GM19035 (cell line): ENCODE results near the gene DUS4L.
"Not testable (repeated sequence)": the region's sequence is repeated elsewhere in the genome, so short reads cannot be mapped to it uniquely, and the experiment has no call there.

Source experiments
- ATAC-seq: cut with Tn5 transposase; IDR thresholded peaks from one replicate; pipeline ENCODE4 v1.9.1; 2021; ENCODE audit not compliant: unreplicated experiment

Gene DUS4L, protein sequence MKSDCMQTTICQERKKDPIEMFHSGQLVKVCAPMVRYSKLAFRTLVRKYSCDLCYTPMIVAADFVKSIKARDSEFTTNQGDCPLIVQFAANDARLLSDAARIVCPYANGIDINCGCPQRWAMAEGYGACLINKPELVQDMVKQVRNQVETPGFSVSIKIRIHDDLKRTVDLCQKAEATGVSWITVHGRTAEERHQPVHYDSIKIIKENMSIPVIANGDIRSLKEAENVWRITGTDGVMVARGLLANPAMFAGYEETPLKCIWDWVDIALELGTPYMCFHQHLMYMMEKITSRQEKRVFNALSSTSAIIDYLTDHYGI

DNA sequence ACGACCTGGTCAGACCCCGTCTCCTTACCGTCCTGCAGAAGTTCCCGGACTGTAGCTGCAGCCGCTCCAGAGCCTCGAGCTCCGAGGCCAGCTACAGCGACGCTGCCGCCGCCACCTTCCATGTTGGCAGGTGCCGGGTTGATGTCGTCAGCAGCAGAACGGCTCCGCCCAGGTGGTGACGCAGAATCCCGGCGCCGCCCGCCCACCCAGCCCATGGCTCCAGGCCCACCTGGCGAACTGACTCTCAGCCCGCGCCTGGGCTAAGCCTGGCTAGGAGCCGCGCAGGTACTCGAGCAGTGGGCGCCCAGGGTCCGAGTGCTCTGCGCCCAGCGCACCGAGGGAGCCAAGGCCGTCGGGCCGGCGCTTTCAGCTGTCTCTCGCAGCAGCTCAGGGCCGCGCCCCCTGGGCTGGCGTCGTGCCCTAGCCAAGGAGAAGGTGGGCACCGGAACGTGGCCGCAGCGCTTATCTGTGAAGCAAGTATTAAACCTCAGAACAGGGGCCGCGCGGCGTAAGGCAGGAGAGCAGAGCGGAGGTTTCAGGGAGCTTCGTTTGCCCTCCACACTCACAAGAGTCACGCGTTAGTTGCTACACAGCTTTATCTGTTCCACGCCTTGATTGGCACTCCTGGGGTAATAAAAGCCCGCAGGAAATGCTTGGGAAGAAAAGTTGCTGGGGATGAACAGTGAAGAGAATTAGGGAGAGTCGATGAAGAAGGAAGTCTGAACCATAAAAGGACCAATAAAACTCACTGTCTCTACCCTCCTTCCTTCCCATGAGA, at the start of gene DUS4L, which contains the start of gene COG5:
Gene DUS4L (plus strand): TSS at position 197 of the 778 bp plus-strand sequence. CDS start 3,100 bp downstream, outside the sequence.
Gene COG5 (minus strand): TSS at position 146 of the 778 bp plus-strand sequence. CDS start 24 bp downstream, at position 122.
- peak; percentile 96 for ATAC-seq

DNA sequence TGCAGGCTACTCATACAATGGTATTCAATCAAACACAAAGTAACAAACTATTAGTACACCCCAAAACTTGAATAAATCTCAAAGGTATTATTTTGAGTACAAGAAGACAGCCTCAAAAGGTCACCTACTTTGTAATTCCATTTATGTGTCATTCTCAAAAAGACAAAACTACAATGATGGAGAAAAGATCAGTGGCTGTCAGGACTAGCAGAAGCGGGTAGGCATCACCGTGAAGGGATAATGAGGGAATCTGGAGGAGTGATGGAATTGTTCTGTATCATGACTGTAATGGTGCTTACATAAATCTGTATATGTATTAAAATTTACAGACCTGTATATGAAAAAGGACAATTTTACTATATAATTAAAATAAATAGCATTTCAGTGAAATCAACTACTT, 37.1 kb upstream of the DUS4L start:
- ATAC-seq = no peak

DNA sequence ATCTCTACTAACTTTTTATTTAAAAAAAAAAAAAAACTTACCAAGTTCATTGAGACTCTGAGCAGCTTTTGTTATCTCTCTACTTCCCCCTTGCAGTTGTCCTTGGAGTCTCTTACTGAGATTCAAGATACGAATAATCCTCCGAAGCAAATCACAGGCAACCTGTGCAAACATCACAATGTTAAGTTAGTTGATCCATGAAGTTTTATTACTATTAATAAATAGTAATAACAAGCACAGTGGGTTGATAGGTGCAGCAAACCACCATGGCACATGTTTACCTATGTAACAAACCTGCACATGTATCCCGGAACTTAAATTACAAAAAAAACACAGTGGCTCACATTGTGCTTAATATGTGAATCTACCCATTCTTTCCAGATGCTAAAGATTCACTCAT, 36.6 kb upstream of the DUS4L start:
- no peak for ATAC-seq

DNA sequence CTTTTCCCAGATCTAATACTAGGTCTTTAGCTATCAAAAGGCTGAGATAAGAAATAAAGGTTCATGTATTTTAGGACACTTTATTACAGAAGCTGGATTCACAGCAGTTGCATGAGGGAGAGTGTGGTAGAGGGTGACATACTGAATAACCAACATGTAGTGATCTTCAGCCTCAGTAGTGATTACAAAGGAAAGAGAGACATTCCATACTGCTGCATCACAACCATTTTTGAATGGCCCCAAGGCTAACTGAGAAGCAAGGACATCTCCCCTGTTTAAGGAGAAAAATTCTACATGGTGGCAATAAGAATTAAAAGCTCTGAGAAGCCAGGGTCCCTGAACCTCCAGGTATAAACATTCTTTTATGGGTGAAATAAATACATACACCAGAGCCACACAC, 35.3 kb upstream of the DUS4L start:
- no peak for ATAC-seq

DNA sequence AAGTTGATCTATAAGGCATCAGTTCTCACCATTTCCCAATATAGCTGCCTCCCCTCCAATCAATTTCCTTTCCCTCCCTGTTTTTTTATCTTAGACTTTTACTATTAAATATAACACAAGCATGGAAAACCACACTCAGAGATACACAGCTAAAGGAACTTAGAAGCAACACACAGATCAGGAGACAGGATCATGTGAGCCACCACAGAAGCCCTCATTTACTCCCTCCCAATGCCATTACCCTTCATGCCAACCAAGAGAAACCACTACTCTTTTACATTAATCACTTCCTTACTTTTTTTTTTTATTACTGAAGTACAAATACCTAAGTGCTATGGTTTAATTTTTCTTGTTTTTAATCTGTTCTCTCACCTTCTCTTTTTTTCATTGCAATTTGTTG, 33.0 kb upstream of the DUS4L start:
- ATAC-seq = no peak

DNA sequence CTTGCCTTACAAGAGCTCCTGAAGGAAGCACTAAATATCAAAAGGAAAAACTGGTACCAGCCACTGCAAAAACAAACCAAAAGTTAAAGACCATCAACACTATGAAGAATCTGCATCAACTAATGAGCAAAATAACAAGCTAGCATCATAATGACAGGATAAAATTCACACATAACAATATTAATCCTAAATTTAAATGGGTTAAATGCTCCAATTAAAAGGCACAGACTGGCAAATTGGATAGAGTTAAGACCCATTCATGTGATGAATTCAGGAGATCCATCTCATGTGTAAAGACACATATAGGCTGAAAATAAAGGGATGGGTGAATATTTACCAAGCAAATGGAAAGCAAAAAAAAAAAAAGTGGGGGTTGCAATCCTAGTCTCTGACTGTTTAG, 29.6 kb upstream of the DUS4L start:
- no peak for ATAC-seq

DNA sequence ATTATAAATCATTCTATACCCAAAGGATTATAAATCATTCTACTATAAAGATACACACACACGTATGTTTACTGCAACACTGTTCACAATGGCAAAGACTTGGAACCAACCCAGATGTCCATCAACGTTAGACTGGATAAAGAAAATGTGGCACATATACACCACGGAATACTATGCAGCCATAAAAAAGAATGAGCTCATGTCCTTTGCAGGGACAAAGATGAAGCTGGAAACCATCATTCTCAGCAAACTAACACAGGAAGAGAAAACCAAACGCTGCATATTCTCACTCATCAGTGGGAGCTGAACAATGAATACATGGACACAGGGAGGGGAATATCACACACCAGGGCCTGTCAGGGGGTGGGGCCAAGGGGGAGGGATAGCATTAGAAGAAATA, 26.5 kb upstream of the DUS4L start:
- not testable (repeated sequence) for ATAC-seq

DNA sequence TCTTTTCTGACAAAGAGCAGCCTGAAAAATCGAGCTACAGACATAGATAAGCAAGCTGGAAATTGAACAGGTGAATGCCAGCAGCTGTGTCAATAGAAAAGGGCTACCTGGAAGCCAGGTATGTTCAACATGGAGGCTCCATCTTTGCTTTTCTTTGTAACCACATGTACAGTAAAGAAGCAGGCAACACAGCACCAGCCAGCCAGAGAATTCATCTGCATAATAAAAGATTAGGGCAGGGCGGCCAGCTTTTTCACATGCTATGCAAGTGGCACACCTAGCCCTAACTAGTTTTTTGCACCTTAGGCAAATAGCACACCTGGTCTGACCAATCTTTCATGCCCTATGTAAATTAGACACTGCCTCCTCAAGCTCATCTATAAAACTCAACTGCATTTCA, 25.8 kb upstream of the DUS4L start:
- no peak for ATAC-seq

DNA sequence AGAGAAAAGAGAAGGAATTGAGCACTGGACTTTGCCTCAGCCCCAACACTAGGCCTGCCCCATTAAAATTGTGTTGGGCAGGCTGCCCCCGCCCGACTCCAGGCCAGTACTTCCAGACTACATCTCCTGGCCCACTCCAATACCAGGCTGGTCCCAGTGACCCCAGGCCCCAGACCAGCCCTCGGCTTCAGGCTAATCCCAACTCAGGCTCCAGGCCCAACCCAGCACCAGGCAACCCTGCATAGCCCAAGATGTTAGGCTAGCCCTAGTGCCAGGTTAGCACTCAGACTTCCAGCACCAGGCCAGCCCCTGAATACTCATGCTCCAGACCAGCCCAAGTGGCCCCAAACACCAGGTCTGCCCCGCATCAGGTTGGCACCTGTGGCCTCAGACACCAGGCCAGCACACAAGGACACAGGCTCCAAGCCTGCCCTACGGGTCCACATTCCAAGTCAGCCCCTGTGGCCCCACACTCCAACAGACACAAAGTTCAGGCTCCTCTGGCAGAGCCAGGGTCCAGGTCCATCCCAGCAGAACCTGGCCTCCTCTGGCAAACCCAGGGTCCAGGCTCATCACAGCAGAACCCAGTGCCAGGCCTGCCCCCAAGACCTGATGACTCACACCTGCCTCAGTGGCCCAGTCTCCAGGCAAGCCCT, 20.3 kb upstream of the DUS4L start:
- no peak for ATAC-seq

DNA sequence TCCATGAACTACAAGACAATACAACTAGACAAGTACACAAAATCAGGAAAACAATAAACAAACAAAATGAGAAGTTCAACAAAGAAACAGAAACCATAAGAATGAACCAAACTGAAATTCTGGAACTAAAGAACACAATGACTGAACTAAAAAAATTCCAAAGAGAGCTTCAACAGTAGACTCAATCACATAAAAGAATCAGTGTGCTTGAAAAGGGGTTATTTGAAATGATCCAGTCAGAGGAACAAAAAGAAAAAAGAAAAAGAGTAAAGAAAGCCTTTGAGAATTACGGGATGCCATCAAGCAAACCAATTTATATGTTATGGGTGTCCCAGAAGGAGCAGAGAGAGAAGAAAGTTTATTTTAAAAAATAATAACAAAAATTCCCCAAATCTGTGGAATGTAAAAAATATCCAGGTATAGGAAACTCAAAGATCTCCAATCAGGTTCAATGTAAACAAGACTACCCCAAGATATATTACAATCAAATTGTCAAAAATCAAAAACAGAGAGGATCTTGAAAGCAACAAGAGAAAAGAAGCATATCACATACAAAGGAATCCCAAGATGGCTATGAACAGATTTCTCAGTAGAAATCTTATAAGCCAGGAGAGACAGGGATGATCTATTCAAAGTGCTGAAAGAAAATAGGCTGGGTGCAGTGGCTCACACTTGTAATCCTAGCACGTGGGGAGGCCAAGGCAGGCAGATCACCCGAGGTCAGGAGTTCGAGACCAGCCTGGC, 18.8 kb upstream of the DUS4L start:
- no peak for ATAC-seq

DNA sequence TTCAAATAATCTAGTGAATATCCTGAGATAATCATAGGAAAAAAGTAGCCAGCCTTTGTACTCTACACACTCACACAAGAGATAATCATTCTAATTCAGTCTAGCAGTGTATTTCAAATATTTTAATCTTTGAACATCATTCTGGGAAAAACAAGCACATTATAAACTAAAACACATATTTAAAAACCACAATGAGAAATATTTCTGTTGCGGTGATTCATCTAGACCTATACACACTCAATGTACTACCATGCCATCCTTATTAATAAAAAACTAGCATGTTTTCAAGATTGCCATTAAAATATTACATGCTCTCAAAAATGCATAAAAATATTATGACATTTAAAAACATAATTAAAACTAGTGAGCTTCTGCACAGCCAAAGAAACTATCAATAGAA, 11.8 kb upstream of the DUS4L start:
- no peak for ATAC-seq

DNA sequence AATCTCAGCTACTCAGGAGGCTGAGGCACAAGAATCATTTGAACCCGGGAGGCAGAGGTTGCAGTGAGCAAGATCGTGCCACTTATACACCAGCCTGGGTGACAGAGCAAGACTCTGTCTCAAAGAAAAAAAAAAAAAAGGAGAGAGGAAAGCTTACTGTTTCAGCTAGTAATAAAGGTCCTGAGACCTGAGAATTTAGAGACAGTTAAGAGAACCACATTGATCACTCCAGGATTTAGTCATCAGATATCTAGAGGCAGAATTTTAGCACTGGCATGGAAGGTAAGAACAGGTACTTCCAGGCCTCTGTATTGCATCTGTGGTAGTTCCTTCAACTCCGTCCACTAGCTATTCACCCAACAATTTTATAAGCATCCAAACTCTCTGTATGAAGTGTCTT, 7.9 kb upstream of the DUS4L start:
- no peak for ATAC-seq

DNA sequence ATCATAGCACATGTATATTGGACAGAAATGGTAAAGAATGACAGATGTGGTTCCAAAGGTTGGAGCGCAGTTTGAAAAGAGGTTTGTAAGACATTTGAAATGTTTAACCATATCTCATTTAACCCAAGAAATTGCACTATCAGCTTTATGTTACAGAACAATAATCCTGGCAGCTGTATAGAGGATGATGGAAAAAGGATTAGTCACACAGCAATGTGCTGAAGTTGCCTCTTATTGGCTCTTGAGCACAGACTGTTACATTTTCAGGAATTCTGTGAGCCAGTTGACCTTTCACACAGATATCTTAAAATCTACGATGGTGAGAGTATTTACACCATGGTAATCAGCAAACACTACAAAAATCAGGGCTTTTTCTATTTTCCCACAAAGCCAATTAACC, 3.9 kb upstream of the DUS4L start:
- no peak for ATAC-seq

DNA sequence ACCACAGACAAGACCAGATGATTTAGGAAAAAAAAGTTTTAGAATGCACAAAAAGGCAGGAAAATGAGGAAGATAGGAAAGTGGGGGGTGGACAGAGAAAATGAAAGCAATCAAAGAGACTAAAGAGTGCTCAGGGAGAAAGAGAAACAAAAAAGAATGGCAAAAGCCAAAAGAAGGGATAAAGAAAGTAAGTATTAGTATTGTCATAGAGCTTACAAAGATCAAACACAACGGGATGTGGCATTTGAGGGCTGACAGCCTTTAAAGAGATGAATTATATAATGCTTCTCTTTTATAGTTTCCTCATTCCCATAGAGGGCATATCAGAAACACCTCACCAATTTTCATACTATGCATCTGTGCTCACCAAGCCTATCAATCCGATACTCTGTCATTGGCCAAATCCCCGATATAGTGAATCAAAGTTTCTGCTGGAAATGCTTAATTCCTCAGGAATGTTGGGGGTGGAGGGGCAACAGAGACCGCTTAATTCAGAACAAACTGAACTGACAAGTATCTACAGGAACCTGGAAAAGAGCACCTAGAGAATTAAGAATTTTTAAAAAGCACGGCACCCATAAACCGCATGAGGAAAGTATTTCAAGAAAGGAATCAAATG, 2.8 kb upstream of the DUS4L start:
- no peak for ATAC-seq

DNA sequence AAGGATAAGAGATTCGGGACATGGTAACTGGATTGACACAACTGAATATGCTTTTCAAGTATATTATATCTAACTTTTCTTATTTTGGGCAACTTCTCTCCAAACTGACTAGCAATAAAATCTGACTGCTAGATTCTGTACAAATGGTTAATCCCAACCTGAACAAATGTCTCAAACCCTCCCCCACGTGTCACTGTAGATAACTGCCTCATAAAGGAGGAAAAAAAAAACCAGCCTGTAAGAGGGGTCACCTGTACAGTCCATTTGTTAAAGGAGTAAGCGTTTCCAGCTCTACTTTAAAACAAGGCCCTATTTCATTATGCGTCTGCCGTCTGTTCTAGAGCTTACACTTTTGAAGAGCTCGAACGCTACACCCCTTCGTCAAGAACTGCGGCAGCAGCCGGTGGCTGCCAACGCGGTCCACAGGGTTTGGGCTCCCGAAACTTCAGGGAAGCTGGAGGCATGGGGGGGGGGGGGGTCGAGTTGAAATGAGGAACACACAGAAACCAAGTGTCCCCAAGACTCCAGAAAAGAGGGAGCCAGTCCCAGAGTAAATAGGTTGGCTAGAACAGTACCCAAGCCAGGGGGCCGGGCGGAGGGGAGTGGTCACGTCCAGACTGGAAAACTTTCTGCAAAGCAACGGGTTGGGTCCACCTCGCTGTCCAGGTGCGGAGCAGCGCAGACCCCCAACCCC, 543 bp upstream of the DUS4L start:
- ATAC-seq = peak; percentile 66

DNA sequence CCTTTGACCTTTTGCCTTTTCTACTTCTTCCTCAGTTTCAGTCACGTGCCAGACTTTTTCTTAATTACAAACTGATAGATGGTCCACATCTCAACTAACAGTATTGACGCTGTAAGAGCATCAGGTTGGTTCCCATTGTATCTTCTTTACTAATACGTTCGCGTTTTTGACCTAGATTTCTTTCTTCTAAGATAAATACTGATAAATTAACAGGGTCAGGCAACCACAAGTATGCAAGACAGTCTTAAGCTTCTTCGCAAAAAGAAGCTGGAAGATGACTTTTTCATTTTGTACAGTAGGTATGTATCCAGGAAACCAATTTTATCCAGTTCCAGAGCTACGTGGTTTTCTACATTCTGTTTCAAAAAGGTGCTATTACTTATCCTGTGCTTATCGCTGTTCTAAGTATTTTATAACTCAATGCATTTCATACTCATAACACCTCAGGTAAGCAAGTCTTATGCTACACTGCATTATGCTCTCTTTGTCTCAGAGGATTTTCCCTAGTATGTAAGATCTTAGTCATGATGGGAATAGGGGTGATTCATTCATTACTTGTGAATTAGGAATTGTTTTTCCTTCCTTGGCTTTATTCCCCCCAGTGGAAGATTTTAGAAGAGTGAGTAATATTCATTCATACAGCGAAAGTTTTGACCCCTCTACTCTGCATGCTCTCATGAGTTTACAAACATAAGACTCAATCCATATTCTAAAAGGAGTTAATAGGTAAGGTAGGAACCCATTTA, 955 bp downstream of the DUS4L start:
- ATAC-seq = no peak

DNA sequence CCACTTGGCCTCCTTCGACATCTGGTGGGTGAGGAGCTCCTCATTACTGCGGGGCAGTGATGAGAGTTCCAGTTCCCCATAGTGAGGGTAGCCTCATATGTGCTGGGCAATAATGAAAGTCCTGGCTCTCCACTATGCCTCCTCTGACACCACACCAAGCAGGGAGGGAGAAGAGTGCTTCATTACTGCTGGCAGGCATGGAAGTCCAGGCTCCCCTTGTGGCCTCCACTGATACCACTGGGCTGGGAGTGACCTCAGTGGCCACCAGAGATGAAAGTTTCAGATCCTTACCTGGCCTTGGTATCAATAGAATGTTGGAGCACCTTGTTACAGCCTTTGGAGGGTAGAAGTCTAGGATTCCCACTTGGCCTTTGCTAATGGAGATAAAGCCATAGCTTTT, 6.5 kb downstream of the DUS4L start:
- no peak for ATAC-seq

DNA sequence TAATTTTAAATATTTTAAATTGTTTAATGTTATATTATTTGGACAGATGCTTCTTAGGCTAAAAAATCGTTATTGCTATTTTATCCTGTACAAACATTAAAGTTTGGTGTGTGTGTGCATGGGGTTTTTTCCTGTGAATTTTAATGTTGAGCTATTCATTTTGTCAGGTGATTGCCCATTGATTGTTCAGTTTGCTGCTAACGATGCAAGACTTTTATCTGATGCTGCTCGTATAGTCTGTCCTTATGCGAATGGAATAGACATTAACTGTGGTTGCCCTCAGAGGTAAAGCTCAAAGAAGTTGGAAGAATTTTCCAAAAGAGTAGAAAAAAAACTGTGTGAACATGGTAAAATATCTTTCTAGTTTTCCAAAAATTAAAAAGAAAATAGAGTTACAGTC, 9.8 kb downstream of the DUS4L start:
- ATAC-seq = no peak

DNA sequence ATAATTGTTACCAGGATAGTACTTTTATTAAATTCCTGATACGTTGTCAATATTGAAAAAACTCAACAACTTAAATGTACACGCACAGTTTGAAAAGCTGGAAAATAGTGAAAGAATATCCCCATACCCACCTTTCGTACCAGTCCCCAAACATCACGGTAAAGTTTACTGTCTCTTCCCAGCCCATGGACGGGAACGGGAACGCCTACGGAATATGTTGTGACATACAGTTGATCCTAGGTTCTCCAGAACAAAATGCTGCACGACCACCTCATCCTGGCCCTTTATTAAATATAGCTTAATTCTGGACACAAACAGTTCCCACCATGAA, 15.7 kb downstream of the DUS4L start:
- ATAC-seq = no peak
